Pancreas (tissue), 10 donors: ENCODE data around the gene CROT. TPM values are rescaled to one million over a fixed set of nuclear protein-coding genes. Genes with fewer than 3 reads are reported as not detected.

Experiments
- ATAC-seq, 4 donors: fragments of 200-7000 bp; cut with Tn5 transposase; one replicate each; pipeline versions ENCODE4 v1.8.0 to v1.9.1; 2020; ENCODE audit warnings: mild to moderate bottlenecking in 4 of 4, moderate library complexity in 4 of 4
- DNase-seq, 6 donors: peaks; one replicate each; pipeline ENCODE4 v3.0.0-alpha.2; 2020
- FAIRE-seq: peaks from 2 replicates; lab custom pipeline; 2012; peaks lifted over from hg19 to GRCh38; lab: Jason Lieb, UNC
- H3K27ac ChIP-seq, 4 donors: fragments of 200-600 bp; sonication (generic); 1 replicate in 3 of 4; 2 replicates in 1 of 4; pipeline versions ENCODE4 v1.5.0 to v1.8.0; 2020
- H3K27me3 ChIP-seq, 4 donors: fragments of 200-600 bp; one replicate each; pipeline ENCODE4 v1.8.0; 2021
- H3K36me3 ChIP-seq, 3 donors: fragments of 200-600 bp; sonication (generic) in 1 of 3; one replicate each; pipeline versions ENCODE4 v1.5.0 to v1.8.0; 2020 to 2021
- H3K4me1 ChIP-seq, 3 donors: fragments of 200-600 bp; one replicate each; pipeline ENCODE4 v1.8.0; 2021
- H3K4me3 ChIP-seq, 4 donors: fragments of 200-600 bp; sonication (generic) in 2 of 4; one replicate each; pipeline versions ENCODE4 v1.5.0 to v1.8.0; 2020 to 2021
- H3K9me3 ChIP-seq, 4 donors: fragments of 200-600 bp; one replicate each; pipeline ENCODE4 v1.8.0; 2021
- WGBS, 2 donors: extraction: QIAGEN DNeasy Blood & Tissue Kit; methylation state at CpG; one replicate each; pipeline ENCODE4 v1.1.7; 2013; 5-methylcytosine and 5-hydroxymethylcytosine counted together
- intact Hi-C, 3 donors: fragments of 100-400 bp; cut with DNase I; formaldehyde crosslinking; loops; one replicate each; pipeline versions ENCODE4 v1.11.1 to v1.14.2; 2022
- polyA plus RNA-seq, 2 donors: library from polyadenylated mRNA; stranded (reverse); fragments of 200-250 nt; gene quantifications; one replicate each; pipeline ENCODE4 v1.2.3, GENCODE V29; 2013
- total RNA-seq, 6 donors: library from RNA; stranded (reverse); fragmentation: NEBNext Ultra II Directional in 4 of 6; extraction: Animal tissue kit (Norgen Biotek cat#: 25700) in 4 of 6; gene quantifications; one replicate each; pipeline versions ENCODE4 v1.2.1 to v1.2.4, GENCODE V29; 2021 to 2023
- TF ChIP-seq, protein P1 (sequence below), 4 donors: fragments of 200-600 bp; sonication (generic) in 3 of 4; IDR thresholded peaks; one replicate each; pipeline versions ENCODE4 v1.5.0 to v1.8.0; 2021; ENCODE audit warnings: antibody characterized with exemption in 4 of 4
- donor health status: healthy with polysubstance abuse.
- donor health status: DM: no; HTN: no; CAD: no; lungs with moderate emphysema.
- donor health status: DM: no; HTN: no; CAD: no.
- donor health status: control.
- donor health status: control.
- donor health status: Bipolar disorder and iron deficiency.
- donor health status: DM: yes; HTN: yes; CAD: no.
- donor health status: DM: no; HTN: no; CAD: no.
- donor health status: DM: no; HTN: no; CAD: no.
- donor health status: DM: yes; HTN: yes; CAD: no.

CROT gene, protein sequence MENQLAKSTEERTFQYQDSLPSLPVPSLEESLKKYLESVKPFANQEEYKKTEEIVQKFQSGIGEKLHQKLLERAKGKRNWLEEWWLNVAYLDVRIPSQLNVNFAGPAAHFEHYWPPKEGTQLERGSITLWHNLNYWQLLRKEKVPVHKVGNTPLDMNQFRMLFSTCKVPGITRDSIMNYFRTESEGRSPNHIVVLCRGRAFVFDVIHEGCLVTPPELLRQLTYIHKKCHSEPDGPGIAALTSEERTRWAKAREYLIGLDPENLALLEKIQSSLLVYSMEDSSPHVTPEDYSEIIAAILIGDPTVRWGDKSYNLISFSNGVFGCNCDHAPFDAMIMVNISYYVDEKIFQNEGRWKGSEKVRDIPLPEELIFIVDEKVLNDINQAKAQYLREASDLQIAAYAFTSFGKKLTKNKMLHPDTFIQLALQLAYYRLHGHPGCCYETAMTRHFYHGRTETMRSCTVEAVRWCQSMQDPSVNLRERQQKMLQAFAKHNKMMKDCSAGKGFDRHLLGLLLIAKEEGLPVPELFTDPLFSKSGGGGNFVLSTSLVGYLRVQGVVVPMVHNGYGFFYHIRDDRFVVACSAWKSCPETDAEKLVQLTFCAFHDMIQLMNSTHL
- 1 to 10 TPM; 2.2 to 6.4 (median 4.8) TPM for total RNA-seq
- polyA plus RNA-seq = 1 to 10 TPM; 3.0 to 7.4 TPM

DNA sequence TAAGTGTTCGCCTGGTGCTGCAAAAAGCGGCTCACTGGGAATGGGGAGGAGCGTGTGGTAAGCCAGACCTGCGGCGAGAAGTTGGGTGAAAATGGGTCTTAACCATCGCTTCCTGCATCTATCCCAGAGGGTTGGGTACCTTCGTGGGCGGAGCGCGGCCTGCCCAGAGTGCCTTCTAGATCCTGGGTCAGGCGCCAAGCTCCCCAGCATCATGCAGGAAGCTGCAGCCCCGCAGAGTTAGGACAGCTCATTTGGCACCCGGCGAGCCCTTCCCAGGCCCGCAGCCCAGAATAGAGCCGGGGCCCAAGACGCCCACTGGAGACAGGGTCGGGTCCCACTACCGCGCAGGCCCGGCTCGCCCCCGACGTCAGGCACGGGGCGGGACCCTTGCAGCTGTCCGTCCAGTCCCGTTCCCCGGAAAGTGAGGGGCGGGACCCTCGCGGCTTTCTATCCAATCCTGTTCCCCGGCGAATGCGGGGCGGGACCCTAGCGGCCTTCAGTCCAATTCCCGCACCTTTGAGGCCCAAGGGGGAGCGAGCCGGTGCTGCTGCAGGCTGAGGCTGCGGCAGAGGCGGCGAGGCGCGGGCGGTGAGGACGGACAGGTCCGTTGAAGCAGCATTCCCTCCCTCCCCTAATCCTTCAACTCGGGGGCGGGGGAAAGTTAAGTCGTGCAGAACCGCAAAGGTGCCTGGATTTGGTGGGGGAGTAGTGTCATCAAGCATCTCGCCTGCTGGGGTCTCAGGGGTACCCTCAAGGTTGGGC lies at the start of gene CROT:
Gene CROT (plus strand): TSS at position 499 of the 762 bp plus-strand sequence. CDS start 3,405 bp downstream, outside the sequence.
- Histone ChIP-seq H3K9me3 (no peaks in the 10 kb centered on the region), H3K27me3 (no peaks in the 10 kb centered on the region), H3K36me3 (peaks cover 0 to 12% (median 2%) of the 10 kb centered on the region in 3 donors), H3K4me1 (peaks cover 0 to 7% (median 5%) of the 10 kb centered on the region in 3 donors), H3K27ac (peak within 1 kb of the TSS; percentile 49 to 79 (median 69)), H3K4me3 (peak within 1 kb of the TSS; percentile 59 to 70 (median 65))
- DNase-seq (peak; percentile 90 to 96 (median 94)), ATAC-seq (peak; percentile 99 to 100 (median 100)), FAIRE-seq (no peak)
- 0 to 1% methylated on average over 53 of the region's 53 CpGs for WGBS, 2 donors
- intact Hi-C loops = no loop called here
- TF ChIP-seq, protein P1, sequence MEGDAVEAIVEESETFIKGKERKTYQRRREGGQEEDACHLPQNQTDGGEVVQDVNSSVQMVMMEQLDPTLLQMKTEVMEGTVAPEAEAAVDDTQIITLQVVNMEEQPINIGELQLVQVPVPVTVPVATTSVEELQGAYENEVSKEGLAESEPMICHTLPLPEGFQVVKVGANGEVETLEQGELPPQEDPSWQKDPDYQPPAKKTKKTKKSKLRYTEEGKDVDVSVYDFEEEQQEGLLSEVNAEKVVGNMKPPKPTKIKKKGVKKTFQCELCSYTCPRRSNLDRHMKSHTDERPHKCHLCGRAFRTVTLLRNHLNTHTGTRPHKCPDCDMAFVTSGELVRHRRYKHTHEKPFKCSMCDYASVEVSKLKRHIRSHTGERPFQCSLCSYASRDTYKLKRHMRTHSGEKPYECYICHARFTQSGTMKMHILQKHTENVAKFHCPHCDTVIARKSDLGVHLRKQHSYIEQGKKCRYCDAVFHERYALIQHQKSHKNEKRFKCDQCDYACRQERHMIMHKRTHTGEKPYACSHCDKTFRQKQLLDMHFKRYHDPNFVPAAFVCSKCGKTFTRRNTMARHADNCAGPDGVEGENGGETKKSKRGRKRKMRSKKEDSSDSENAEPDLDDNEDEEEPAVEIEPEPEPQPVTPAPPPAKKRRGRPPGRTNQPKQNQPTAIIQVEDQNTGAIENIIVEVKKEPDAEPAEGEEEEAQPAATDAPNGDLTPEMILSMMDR (IDR thresholded peaks at IDR 0.05) = no peak

DNA sequence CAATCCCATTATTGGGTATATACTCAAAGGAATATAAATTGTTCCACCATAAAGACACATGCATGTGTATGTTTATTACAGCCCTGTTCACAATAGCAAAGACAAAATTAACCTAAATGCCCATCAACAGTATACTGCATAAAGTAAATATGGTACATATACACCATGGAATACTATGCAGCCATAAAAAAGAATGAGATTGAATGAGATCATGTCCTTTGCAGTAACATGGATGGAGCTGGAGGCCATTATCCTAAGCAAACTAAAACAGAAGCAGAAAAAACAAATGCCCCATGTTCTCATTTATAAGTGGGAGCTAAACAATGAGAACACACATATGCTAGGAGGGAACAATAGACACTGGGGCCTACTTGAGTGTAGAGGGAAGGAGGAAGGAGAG lies 44.7 kb upstream of the CROT start:
- ATAC-seq (no peak), FAIRE-seq (no peak), DNase-seq (no peak)
- no peaks in the 10 kb centered on the region for H3K9me3 ChIP-seq
- no peaks in the 10 kb centered on the region for H3K36me3 ChIP-seq
- no peak overlapping the region for H3K27ac ChIP-seq
- H3K4me3 ChIP-seq = no peak overlapping the region
- no peaks in the 10 kb centered on the region for H3K27me3 ChIP-seq
- no peaks in the 10 kb centered on the region for H3K4me1 ChIP-seq
- TF ChIP-seq, protein P1 (IDR thresholded peaks at IDR 0.05) = no peak
- intact Hi-C loops = no loop called here

DNA sequence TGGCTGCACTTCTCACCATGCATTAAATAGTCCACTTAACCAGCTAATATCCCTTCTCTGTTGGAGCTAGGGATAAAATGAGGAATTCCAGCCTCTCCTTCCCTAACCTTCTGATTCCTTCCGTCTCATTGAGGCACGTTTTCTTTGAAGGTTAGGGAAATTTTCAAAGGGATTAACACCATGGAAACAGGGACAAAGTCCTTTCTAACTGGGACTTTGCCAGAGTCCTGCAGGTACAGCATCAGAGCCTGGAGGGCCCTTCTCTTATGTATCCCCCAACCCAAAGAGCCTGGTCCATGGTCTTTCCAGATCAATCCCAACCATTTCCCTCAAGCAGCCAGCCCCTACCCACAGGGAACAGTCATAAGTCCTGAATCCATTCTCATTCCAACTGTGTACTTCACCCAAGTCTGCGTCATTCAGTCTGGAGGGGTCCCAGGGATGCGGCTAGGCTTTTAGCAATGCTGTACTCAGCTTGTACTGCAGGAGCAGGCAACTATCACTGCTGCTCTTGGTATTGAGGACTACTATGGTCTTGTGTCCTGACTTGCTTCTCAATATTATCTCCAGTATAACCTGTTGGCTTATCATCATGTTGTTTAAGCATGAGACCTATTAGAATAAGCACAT lies 34.6 kb upstream of the CROT start:
- no peaks in the 10 kb centered on the region for H3K36me3 ChIP-seq
- no peak for DNase-seq
- H3K4me3 ChIP-seq = no peak overlapping the region
- no peak for FAIRE-seq
- intact Hi-C loops = loop anchor here (5.0 to 10.0 kb wide), 2 partner anchors 104 to 106 kb away; no protein-coding TSS in a partner anchor
- H3K27me3 ChIP-seq = no peaks in the 10 kb centered on the region
- no peaks in the 10 kb centered on the region for H3K4me1 ChIP-seq
- no peaks in the 10 kb centered on the region for H3K9me3 ChIP-seq
- WGBS, 2 donors = 44 to 51% methylated on average over 4 of the region's 4 CpGs
- H3K27ac ChIP-seq = no peak overlapping the region
- TF ChIP-seq, protein P1 (IDR thresholded peaks at IDR 0.05) = no peak
- ATAC-seq = no peak

DNA sequence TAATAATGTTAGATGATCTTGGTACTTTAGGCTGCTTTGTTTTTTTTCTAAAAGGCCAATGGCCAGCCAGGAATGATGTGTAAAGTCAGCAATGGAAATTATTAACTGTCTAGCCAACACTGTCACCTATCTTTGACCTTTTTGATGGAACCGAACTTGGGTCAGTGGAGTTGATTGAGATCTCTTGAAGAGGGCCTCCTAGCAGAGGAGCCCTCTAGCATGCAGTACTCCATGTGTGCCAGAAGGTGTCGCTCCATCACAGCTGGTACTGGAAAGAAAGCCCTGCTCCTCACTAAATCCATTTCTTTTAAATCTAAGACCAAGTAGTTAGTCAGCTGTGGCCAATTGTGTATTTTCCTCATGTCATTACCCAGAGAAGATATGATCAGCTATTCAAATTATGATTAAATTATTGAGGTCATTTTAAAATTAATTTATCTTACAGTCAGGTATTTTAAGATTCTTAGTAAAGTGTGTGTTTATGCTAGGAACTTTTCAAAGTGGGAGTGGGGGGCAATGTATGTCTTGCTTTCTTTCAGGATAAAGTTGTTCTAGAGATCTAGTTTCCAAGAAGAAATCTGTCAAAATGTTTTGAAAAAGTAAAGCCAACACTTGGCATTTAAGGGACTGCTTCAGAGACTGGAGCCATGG lies 33.1 kb upstream of the CROT start:
- H3K27me3 ChIP-seq = no peaks in the 10 kb centered on the region
- 9 to 20% methylated on average over 2 of the region's 2 CpGs for WGBS, 2 donors
- ATAC-seq (peak; percentile 80 to 97 (median 94)), FAIRE-seq (no peak), DNase-seq (peak in 5 of 6 donors; percentile 26 to 66 (median 38))
- no peaks in the 10 kb centered on the region for H3K4me1 ChIP-seq
- H3K9me3 ChIP-seq = no peaks in the 10 kb centered on the region
- intact Hi-C loops = loop anchor here (5.0 to 10.0 kb wide), 2 partner anchors 102 to 105 kb away; no protein-coding TSS in a partner anchor
- H3K36me3 ChIP-seq = no peaks in the 10 kb centered on the region
- TF ChIP-seq, protein P1 (IDR thresholded peaks at IDR 0.05) = peak; percentile 88 to 95 (median 92)
- H3K4me3 ChIP-seq = no peak overlapping the region
- no peak overlapping the region for H3K27ac ChIP-seq
